Skeletal muscle tissue (tissue), 4 donors: ENCODE measurements around the gene HOXB4. TPM values are rescaled to one million over a fixed set of nuclear protein-coding genes. Genes with fewer than 3 reads are reported as not detected.

Experiments used
- H3K27ac ChIP-seq: one replicate; pipeline ENCODE4 v1.7.0; 2013; ENCODE audit warnings: mild to moderate bottlenecking, low read depth, low read length, inconsistent platforms
- H3K27me3 ChIP-seq, 3 donors: one replicate each; pipeline ENCODE4 v1.7.0; 2013; ENCODE audit warnings: low read length in 3 of 3; ENCODE audit not compliant: control insufficient read depth in 3 of 3, insufficient read depth in 3 of 3
- H3K36me3 ChIP-seq, 3 donors: one replicate each; pipeline ENCODE4 v1.7.0; 2013; ENCODE audit warnings: low read length in 3 of 3; ENCODE audit not compliant: control insufficient read depth in 3 of 3, insufficient read depth in 3 of 3
- H3K4me1 ChIP-seq, 3 donors: one replicate each; pipeline ENCODE4 v1.7.0; 2013; ENCODE audit warnings: low read length in 3 of 3, mild to moderate bottlenecking in 3 of 3; ENCODE audit not compliant: control insufficient read depth in 3 of 3, insufficient read depth in 3 of 3
- H3K4me3 ChIP-seq, 3 donors: one replicate each; pipeline ENCODE4 v1.7.0; 2013; ENCODE audit warnings: low read length in 3 of 3
- H3K9ac ChIP-seq, 3 donors: one replicate each; pipeline ENCODE4 v1.7.0; 2013; ENCODE audit warnings: low read length in 3 of 3, mild to moderate bottlenecking in 3 of 3, moderate library complexity in 2 of 3, low read depth in 1 of 3
- H3K9me3 ChIP-seq, 3 donors: one replicate each; pipeline ENCODE4 v1.7.0; 2013; ENCODE audit warnings: low read length in 3 of 3; ENCODE audit not compliant: control insufficient read depth in 3 of 3
- total RNA-seq: library from RNA; depleted of rRNA; stranded (reverse); fragments of >200 nt; gene quantifications from one replicate; pipeline ENCODE4 v1.2.3, GENCODE V29; 2014
- donor health status: Osteomylitis.

HOXB4 gene
- total RNA-seq, 1 donor from 2014 or later, result 1.0 TPM

DNA sequence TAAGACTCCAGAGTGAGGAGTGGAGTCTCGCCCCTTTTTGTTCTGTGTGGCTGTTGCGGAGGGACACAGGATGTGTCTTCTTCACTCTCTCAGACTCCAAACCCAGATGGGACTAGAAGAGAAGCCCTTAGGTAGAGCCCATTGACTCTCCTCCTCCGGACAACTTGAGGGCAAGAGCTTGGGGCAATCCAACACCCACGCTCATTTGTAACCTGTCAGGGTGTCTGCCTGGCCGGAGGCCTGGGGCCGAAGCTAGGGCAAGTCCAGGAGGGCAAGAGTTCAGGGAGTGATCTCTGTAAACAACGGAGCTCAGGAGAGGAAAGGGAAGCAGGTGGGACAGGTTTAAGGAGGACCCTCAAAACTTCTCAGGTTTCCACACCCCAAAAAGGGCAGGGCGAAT is 45.9 kb downstream of the HOXB4 start:
- Histone ChIP-seq H3K27ac (no peak overlapping the region), H3K27me3 (peaks cover 7 to 38% (median 15%) of the 10 kb centered on the region in 3 donors), H3K4me1 (no peaks in the 10 kb centered on the region), H3K9ac (no peak overlapping the region), H3K36me3 (no peaks in the 10 kb centered on the region), H3K9me3 (no peaks in the 10 kb centered on the region), H3K4me3 (no peak overlapping the region)

GRCh38 chr17:48530887-48531272 is 47.3 kb downstream of the HOXB4 start, which contains the start of gene HOXB1:
HOXB1 (minus strand) TSS chr17:48531011; CDS start chr17:48530904, 107 bp downstream.
- H3K27me3 ChIP-seq, result peaks cover 14 to 50% (median 21%) of the 10 kb centered on the region in 3 donors
- H3K36me3 ChIP-seq, result no peaks in the 10 kb centered on the region
- no peak within 1 kb of the TSS for H3K9ac ChIP-seq
- no peaks in the 10 kb centered on the region for H3K4me1 ChIP-seq
- no peak within 1 kb of the TSS for H3K27ac ChIP-seq
- H3K4me3 ChIP-seq, result no peak within 1 kb of the TSS
- no peaks in the 10 kb centered on the region for H3K9me3 ChIP-seq

GRCh38 chr17:48530208-48530886 is 47.8 kb downstream of the HOXB4 start:
- no peak overlapping the region for H3K9ac ChIP-seq
- H3K4me1 ChIP-seq, result no peaks in the 10 kb centered on the region
- no peaks in the 10 kb centered on the region for H3K36me3 ChIP-seq
- H3K27me3 ChIP-seq, result peaks cover 19 to 53% (median 21%) of the 10 kb centered on the region in 3 donors
- H3K4me3 ChIP-seq, result no peak overlapping the region
- H3K9me3 ChIP-seq, result no peaks in the 10 kb centered on the region
- no peak overlapping the region for H3K27ac ChIP-seq

DNA sequence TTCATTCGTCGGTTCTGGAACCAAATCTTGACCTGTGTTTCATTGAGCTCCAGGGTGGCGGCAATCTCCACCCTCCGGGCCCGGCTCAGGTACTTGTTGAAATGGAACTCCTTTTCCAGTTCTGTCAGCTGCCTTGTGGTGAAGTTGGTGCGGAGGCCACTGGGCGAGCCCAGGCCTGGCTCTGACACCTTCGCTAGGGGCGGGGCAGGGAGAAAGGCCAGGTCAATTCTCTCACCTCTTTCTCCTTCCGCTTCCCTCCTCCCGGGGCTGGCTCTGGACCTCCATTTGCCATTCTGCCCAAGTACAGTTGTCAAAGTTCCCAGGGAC is 48.5 kb downstream of the HOXB4 start:
- Histone ChIP-seq H3K4me1 (no peaks in the 10 kb centered on the region), H3K36me3 (no peaks in the 10 kb centered on the region), H3K9me3 (no peaks in the 10 kb centered on the region), H3K9ac (no peak overlapping the region), H3K27ac (no peak overlapping the region), H3K27me3 (peaks cover 19 to 53% (median 21%) of the 10 kb centered on the region in 3 donors), H3K4me3 (no peak overlapping the region)

DNA sequence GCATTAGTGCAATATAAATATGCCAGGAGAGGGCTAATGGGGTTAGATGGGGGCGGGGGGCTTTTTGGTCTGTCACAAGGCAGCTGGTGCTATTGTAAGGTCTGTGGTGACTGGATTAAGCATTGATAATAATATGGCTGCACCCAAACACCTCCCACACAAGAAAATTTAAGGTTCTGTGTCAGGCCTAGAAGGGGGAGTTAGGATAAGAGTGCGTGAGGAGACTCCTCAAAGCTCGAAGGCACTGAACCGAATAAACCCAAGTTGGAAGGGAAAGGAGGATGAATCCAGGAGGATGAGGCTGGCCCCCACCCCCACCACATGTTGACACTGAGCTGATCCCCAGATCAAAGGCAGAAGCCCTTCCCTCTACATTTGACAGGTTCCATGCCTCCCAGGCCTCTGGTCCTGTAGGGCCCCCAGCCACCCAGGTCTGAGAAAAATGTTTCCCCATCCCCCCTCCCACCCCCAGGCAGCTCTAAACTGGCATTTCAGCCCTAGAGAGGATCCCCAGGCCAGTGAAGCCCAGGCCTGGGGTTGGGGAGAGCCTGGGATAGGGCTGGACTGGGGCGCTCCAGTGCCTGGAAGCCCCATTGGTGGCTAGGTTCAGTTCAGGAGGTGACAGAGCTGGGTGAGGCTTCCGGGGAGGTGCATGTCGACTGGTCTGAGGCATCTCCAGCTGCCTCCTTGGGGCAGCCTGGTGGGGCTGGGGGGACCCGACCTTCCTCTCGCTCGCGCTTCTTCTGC is 49.0 kb downstream of the HOXB4 start:
- H3K9ac ChIP-seq, result no peak overlapping the region
- peaks cover 21 to 55% (median 21%) of the 10 kb centered on the region in 3 donors for H3K27me3 ChIP-seq
- no peak overlapping the region for H3K4me3 ChIP-seq

GRCh38 chr17:48528153-48528935 is 49.8 kb downstream of the HOXB4 start:
- H3K27me3 ChIP-seq, result peaks cover 21 to 59% (median 29%) of the 10 kb centered on the region in 3 donors
- no peaks in the 10 kb centered on the region for H3K9me3 ChIP-seq
- H3K36me3 ChIP-seq, result no peaks in the 10 kb centered on the region
- H3K4me1 ChIP-seq, result no peaks in the 10 kb centered on the region
- no peak overlapping the region for H3K9ac ChIP-seq
- H3K27ac ChIP-seq, result no peak overlapping the region
- no peak overlapping the region for H3K4me3 ChIP-seq

More for the DNA sequence above, 49.0 kb downstream of the HOXB4 start:
- no peaks in the 10 kb centered on the region for H3K9me3 ChIP-seq
- no peaks in the 10 kb centered on the region for H3K36me3 ChIP-seq
- no peak overlapping the region for H3K27ac ChIP-seq
- no peaks in the 10 kb centered on the region for H3K4me1 ChIP-seq

DNA sequence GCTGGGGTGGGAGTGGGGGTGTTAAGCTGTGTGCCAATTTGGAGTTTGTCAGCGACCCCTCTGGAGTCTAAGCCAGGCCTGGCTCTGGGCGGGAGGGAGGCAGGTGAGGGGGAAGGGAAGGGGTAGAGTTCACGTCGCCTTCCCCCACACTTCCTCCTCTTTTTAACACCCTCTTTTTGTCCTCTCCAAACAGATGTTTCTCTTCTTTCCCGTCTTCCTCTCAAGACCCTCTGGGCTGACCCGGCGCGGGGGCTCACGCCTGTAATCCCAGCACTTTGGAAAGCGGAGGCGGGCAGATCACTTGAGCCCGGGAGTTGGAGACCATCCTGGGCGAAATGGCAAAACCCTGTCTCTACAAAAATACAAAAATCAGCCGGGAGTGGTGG is 50.6 kb downstream of the HOXB4 start:
- Histone ChIP-seq H3K4me3 (no peak overlapping the region), H3K9me3 (no peaks in the 10 kb centered on the region), H3K4me1 (no peaks in the 10 kb centered on the region), H3K9ac (no peak overlapping the region), H3K36me3 (no peaks in the 10 kb centered on the region), H3K27me3 (peaks cover 21 to 62% (median 33%) of the 10 kb centered on the region in 3 donors), H3K27ac (no peak overlapping the region)

- H3K4me3 ChIP-seq, result no peak overlapping the region
- no peaks in the 10 kb centered on the region for H3K9me3 ChIP-seq
- H3K27me3 ChIP-seq, result peaks cover 21 to 63% (median 35%) of the 10 kb centered on the region in 3 donors
- no peaks in the 10 kb centered on the region for H3K4me1 ChIP-seq
- no peak overlapping the region for H3K27ac ChIP-seq
- no peak overlapping the region for H3K9ac ChIP-seq
- no peaks in the 10 kb centered on the region for H3K36me3 ChIP-seq
Measured at GRCh38 chr17:48526608-48527546, 51.3 kb downstream of the HOXB4 start.
